ENCODE data around the gene MPRIP. TPM values are rescaled to one million over a fixed set of nuclear protein-coding genes. Genes with fewer than 3 reads are reported as not detected.

MPRIP gene
- total and polyA plus RNA-seq, 12 donors = 88.5 to 234 (median 175) TPM

DNA sequence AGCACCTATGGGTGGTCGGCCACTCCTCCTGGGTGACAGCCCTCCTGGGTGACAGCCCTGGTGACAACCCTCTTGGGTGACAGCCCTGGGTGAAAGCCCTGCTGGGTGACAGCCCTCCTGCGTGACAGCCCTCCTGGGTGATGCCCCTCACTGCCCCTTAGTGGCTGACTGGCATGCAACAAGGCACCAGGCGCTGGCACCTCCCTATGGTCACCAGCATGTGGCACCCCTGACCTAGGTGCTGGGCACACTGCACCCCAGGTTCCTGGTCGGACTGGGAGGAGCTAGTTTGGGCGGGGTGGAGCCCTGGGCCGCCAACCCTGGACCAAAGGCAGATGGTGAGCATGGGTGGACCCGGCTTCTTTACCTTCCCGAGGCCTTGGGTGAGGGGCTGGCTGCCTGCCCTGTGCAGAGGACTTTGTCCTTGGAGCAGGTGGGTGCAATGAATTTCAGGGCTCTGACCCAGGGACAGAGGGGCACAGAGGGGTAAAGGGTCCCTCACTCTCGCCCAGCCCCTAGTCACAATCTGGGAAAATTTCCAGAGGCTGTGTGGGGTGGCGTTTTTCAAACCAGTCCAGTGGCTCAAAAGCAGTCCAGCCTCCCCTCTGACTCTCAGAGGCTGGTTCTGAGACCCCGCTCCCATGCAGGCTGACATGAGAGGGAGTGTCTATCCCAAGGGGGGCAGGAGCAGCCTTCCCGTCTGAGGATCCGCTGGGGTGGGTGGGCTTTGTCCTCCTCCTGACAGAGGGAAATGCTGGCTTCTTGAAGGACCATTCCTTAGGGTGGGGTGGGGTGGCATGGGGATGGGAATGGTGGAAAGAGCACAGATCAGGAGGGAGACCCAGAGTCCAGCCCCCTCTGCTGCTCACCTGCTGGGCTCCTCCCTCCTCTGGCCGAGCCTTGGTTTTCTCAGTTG lies 44.5 kb upstream of the MPRIP start:
- H3K9me3 ChIP-seq (replicated peaks in 1 of 3) = no peaks in the 10 kb centered on the region
- intact Hi-C loops (cut with DNase I) = no loop called here
- H3K27ac ChIP-seq = no peak overlapping the region
- H3K27me3 ChIP-seq = no peaks in the 10 kb centered on the region
- TF ChIP-seq POLR2A (IDR thresholded peaks at IDR 0.05) = no peak
- TF ChIP-seq, protein P1, sequence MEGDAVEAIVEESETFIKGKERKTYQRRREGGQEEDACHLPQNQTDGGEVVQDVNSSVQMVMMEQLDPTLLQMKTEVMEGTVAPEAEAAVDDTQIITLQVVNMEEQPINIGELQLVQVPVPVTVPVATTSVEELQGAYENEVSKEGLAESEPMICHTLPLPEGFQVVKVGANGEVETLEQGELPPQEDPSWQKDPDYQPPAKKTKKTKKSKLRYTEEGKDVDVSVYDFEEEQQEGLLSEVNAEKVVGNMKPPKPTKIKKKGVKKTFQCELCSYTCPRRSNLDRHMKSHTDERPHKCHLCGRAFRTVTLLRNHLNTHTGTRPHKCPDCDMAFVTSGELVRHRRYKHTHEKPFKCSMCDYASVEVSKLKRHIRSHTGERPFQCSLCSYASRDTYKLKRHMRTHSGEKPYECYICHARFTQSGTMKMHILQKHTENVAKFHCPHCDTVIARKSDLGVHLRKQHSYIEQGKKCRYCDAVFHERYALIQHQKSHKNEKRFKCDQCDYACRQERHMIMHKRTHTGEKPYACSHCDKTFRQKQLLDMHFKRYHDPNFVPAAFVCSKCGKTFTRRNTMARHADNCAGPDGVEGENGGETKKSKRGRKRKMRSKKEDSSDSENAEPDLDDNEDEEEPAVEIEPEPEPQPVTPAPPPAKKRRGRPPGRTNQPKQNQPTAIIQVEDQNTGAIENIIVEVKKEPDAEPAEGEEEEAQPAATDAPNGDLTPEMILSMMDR (IDR thresholded peaks at IDR 0.05) = no peak
- H3K4me1 ChIP-seq (replicated peaks in 1 of 2) = peaks cover 0 to 4% of the 10 kb centered on the region in 2 donors
- WGBS, 4 donors = 86 to 91% (median 88%) methylated on average over 8 to 14 of the region's 14 CpGs
- H3K4me3 ChIP-seq = no peak overlapping the region
- H3K36me3 ChIP-seq (replicated peaks in 1 of 2) = no peaks in the 10 kb centered on the region
- DNase-seq = no peak

DNA sequence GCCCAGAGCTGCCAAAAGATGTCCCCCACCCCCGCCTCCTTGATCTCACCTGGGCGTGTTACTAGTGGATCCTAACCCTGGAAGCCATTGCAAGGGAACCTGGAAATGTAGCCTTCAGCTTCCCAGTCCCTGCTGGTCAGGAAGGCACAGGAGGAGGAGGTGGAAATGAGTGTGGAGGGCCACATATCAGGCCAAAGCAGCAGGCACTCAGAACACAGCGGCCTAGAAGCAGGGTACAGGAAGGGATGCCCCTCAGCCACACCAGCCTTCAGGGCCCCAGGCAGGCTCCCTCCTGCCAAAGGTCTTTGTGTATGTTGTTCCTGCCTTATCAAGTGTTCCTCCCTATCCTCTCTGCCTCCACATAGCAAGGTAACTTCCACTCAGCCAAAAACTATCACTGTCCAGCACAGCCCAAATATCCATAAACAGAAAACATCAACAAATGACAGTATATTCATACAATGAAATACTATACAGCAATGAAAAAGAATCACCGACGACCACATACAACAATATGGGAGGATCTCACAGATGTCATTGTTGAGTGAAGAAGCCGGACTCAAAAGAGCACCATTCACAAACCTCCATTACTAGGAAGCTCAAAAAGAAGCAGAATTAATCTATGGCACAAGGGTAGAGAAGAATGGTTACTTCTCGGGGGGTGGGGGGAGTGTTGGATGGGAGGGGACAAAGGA lies 42.2 kb upstream of the MPRIP start:
- no peak for DNase-seq
- Histone ChIP-seq H3K27me3 (no peaks in the 10 kb centered on the region), H3K27ac (no peak overlapping the region), H3K9me3 (replicated peaks in 1 of 3) (no peaks in the 10 kb centered on the region), H3K4me3 (no peak overlapping the region), H3K4me1 (replicated peaks in 1 of 2) (peaks cover 0 to 4% of the 10 kb centered on the region in 2 donors), H3K36me3 (replicated peaks in 1 of 2) (no peaks in the 10 kb centered on the region)
- WGBS, 4 donors = 70 to 81% (median 74%) methylated on average over 5 to 7 of the region's 7 CpGs
- no peak for TF ChIP-seq POLR2A (IDR thresholded peaks at IDR 0.05)
- TF ChIP-seq, protein P1 (IDR thresholded peaks at IDR 0.05) = no peak
- intact Hi-C loops (cut with DNase I) = loop anchor here (10.0 kb wide), 3 partner anchors 145 to 305 kb away; partner anchors contain the start of gene NT5M (in 1 of the 2)

DNA sequence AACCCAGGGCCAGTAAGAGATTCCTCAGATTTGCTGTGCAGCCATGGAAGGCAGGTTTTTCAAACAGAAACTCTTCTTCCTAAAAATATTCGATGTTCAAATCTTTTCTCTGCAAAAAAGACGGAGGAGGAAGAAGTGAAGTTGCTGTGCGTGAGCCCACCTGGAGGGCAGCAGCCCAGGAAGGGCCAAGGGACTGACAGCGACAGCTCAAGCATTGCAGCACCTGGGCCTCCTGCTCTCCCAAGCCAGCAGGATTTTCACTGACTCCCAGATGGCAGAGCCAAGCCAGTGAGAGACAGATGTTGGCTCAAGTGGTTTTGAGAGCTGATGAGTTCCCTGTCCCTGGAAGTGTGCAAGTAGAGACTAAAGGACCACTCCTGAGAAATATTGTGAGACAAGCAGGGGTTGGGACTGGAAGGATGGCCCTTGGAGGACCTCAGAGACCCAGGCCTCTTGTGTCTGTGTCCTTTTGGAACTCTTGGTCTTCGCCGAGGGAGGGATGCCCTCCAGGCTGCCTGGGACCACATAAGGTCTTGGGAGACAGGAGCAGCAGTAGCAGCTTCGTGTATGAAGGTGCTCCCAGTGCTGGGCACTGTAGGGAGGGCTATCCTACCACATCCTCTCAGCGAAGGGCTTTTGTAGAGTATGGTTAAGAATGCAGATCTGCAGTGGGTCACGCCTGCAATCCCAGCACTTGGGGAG lies 41.0 kb upstream of the MPRIP start:
- Histone ChIP-seq H3K27me3 (no peaks in the 10 kb centered on the region), H3K27ac (no peak overlapping the region), H3K36me3 (replicated peaks in 1 of 2) (no peaks in the 10 kb centered on the region), H3K4me3 (no peak overlapping the region), H3K9me3 (replicated peaks in 1 of 3) (no peaks in the 10 kb centered on the region), H3K4me1 (replicated peaks in 1 of 2) (peaks cover 0 to 4% of the 10 kb centered on the region in 2 donors)
- intact Hi-C loops (cut with DNase I) = loop anchor here (10.0 kb wide), 3 partner anchors 144 to 304 kb away; partner anchors contain the start of gene NT5M (in 1 of the 2)
- 72 to 78% (median 75%) methylated on average over 9 of the region's 9 CpGs for WGBS, 4 donors
- TF ChIP-seq, protein P1 (IDR thresholded peaks at IDR 0.05) = no peak
- no peak for TF ChIP-seq POLR2A (IDR thresholded peaks at IDR 0.05)
- DNase-seq = no peak
